ENCODE data around the gene TUBA1A.
"Not testable (repeated sequence)": the region's sequence is repeated elsewhere in the genome, so short reads cannot be mapped to it uniquely, and the experiment has no call there.

DNA sequence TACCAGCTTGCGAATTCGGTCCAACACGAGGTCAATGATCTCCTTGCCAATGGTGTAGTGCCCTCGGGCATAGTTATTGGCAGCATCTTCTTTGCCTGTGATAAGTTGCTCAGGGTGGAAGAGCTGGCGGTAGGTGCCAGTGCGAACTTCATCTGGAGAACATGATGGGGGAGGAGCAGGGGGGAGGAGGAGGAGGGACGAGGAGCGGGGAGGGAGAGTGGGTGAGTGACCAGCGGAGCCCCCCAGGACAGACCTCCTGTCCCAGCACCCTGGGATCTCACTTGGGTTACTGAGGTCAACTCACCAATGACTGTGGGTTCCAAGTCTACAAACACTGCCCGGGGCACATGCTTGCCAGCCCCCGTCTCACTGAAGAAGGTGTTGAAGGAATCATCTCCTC, 2.6 kb downstream of the TUBA1A start:
- not testable (repeated sequence) for TF ChIP-seq ZNF565 (CRISPR knock-in tag; conservative IDR thresholded peaks at IDR 0.05; ENCODE audit: low read depth); SNAI2 (CRISPR knock-in tag; IDR thresholded peaks at IDR 0.05); RARB (CRISPR knock-in tag; IDR thresholded peaks at IDR 0.05); ISL1 (CRISPR knock-in tag; IDR thresholded peaks at IDR 0.05); BACH2 (CRISPR knock-in tag; IDR thresholded peaks at IDR 0.05; ENCODE audit: borderline replicate concordance); ARNTL (CRISPR knock-in tag; IDR thresholded peaks at IDR 0.05; ENCODE audit: borderline replicate concordance, low read depth); ZNF70 (CRISPR knock-in tag; IDR thresholded peaks at IDR 0.05); ESRRG (CRISPR knock-in tag; IDR thresholded peaks at IDR 0.05); ZFP3 (CRISPR knock-in tag; IDR thresholded peaks at IDR 0.05)
- TF ChIP-seq, protein P1, sequence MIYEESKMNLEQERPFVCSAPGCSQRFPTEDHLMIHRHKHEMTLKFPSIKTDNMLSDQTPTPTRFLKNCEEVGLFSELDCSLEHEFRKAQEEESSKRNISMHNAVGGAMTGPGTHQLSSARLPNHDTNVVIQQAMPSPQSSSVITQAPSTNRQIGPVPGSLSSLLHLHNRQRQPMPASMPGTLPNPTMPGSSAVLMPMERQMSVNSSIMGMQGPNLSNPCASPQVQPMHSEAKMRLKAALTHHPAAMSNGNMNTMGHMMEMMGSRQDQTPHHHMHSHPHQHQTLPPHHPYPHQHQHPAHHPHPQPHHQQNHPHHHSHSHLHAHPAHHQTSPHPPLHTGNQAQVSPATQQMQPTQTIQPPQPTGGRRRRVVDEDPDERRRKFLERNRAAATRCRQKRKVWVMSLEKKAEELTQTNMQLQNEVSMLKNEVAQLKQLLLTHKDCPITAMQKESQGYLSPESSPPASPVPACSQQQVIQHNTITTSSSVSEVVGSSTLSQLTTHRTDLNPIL (CRISPR knock-in tag; IDR thresholded peaks at IDR 0.05; ENCODE audit: low read depth), result not testable (repeated sequence)
- TF ChIP-seq, protein P2, sequence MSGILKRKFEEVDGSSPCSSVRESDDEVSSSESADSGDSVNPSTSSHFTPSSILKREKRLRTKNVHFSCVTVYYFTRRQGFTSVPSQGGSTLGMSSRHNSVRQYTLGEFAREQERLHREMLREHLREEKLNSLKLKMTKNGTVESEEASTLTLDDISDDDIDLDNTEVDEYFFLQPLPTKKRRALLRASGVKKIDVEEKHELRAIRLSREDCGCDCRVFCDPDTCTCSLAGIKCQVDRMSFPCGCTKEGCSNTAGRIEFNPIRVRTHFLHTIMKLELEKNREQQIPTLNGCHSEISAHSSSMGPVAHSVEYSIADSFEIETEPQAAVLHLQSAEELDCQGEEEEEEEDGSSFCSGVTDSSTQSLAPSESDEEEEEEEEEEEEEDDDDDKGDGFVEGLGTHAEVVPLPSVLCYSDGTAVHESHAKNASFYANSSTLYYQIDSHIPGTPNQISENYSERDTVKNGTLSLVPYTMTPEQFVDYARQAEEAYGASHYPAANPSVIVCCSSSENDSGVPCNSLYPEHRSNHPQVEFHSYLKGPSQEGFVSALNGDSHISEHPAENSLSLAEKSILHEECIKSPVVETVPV (CRISPR knock-in tag; IDR thresholded peaks at IDR 0.05), result not testable (repeated sequence)
- TF ChIP-seq, protein P3, sequence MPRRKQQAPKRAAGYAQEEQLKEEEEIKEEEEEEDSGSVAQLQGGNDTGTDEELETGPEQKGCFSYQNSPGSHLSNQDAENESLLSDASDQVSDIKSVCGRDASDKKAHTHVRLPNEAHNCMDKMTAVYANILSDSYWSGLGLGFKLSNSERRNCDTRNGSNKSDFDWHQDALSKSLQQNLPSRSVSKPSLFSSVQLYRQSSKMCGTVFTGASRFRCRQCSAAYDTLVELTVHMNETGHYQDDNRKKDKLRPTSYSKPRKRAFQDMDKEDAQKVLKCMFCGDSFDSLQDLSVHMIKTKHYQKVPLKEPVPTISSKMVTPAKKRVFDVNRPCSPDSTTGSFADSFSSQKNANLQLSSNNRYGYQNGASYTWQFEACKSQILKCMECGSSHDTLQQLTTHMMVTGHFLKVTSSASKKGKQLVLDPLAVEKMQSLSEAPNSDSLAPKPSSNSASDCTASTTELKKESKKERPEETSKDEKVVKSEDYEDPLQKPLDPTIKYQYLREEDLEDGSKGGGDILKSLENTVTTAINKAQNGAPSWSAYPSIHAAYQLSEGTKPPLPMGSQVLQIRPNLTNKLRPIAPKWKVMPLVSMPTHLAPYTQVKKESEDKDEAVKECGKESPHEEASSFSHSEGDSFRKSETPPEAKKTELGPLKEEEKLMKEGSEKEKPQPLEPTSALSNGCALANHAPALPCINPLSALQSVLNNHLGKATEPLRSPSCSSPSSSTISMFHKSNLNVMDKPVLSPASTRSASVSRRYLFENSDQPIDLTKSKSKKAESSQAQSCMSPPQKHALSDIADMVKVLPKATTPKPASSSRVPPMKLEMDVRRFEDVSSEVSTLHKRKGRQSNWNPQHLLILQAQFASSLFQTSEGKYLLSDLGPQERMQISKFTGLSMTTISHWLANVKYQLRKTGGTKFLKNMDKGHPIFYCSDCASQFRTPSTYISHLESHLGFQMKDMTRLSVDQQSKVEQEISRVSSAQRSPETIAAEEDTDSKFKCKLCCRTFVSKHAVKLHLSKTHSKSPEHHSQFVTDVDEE (CRISPR knock-in tag; IDR thresholded peaks at IDR 0.05), result not testable (repeated sequence)
- TF ChIP-seq, protein P4, sequence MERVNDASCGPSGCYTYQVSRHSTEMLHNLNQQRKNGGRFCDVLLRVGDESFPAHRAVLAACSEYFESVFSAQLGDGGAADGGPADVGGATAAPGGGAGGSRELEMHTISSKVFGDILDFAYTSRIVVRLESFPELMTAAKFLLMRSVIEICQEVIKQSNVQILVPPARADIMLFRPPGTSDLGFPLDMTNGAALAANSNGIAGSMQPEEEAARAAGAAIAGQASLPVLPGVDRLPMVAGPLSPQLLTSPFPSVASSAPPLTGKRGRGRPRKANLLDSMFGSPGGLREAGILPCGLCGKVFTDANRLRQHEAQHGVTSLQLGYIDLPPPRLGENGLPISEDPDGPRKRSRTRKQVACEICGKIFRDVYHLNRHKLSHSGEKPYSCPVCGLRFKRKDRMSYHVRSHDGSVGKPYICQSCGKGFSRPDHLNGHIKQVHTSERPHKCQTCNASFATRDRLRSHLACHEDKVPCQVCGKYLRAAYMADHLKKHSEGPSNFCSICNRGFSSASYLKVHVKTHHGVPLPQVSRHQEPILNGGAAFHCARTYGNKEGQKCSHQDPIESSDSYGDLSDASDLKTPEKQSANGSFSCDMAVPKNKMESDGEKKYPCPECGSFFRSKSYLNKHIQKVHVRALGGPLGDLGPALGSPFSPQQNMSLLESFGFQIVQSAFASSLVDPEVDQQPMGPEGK (CRISPR knock-in tag; IDR thresholded peaks at IDR 0.05; ENCODE audit: borderline replicate concordance), result not testable (repeated sequence)

Measured in SK-N-SH treated with all-trans-retinoic acid at 6 μM for 48 hours (cell line).